SU-DHL-6 (cell line): ENCODE results near the gene CHN1.

Experiments
- CTCF ChIP-seq: fragments of 200-600 bp; sonication (generic); IDR thresholded peaks from one replicate; pipeline ENCODE4 v1.5.1; 2017; ENCODE audit warnings: antibody characterized with exemption, mild to moderate bottlenecking, low read length, moderate library complexity; ENCODE audit not compliant: insufficient read depth, poor library complexity, severe bottlenecking
- EZH2phosphoT487 ChIP-seq: fragments of 200-600 bp; sonication (generic), shearing (Covaris generic); conservative IDR thresholded peaks from 2 replicates; pipeline ENCODE4 v1.6.1; 2018; ENCODE audit warnings: mild to moderate bottlenecking, antibody characterized with exemption, low read length, moderate library complexity, mixed read lengths

GRCh38 chr2:174870787-174871186 is 134.4 kb downstream of the CHN1 start:
- TF ChIP-seq EZH2phosphoT487 (no peak), CTCF (no peak)
